ENCODE results near the gene C1QTNF9. TPM values are rescaled to one million over a fixed set of nuclear protein-coding genes. Genes with fewer than 3 reads are reported as not detected.
"Not testable (repeated sequence)": the region's sequence is repeated elsewhere in the genome, so short reads cannot be mapped to it uniquely, and the experiment has no call there.

Gene C1QTNF9
- total and polyA plus RNA-seq, 2 of the 4 experiments (the other 2 are of a cell fraction), result 0.18 to 0.21 TPM

- H3K18ac ChIP-seq (ENCODE audit: low read depth, low read length); H3K4me1 ChIP-seq (ENCODE audit: control insufficient read depth, insufficient read depth, low read length); H2AFZ ChIP-seq (replicated peaks; ENCODE audit: low read length, poor library complexity); H3K23ac ChIP-seq (ENCODE audit: low read depth, low read length); intact Hi-C loops (cut with micrococcal nuclease); BruUV-seq (replicated peaks); H2BK20ac ChIP-seq (ENCODE audit: low read depth, low read length); H3K4me2 ChIP-seq (ENCODE audit: low read depth, low read length); H2AK5ac ChIP-seq (ENCODE audit: low read depth, low read length); H2BK5ac ChIP-seq (ENCODE audit: low read depth, low read length, poor library complexity, severe bottlenecking); POLR2A ChIA-PET (ENCODE audit: unreplicated experiment); H4K91ac ChIP-seq (ENCODE audit: insufficient read depth, low read depth, low read length); H4K5ac ChIP-seq (ENCODE audit: low read depth, low read length); H3K4ac ChIP-seq (ENCODE audit: low read depth, low read length); H3K27me3 ChIP-seq (ENCODE audit: control insufficient read depth, insufficient read depth, low read length); dilution Hi-C loops (cut with HindIII; ENCODE audit: low sequenced_read_pairs, unreplicated experiment); in situ Hi-C loops (cut with MboI; ENCODE audit: low sequenced_read_pairs); DNase-seq; H3K9ac ChIP-seq (ENCODE audit: low read depth, low read length); H4K20me1 ChIP-seq (ENCODE audit: insufficient read depth, low read length); H2BK120ac ChIP-seq (ENCODE audit: low read depth, low read length); H3K36me3 ChIP-seq (ENCODE audit: control insufficient read depth, insufficient read depth, low read length); H3K4me3 ChIP-seq (ENCODE audit: insufficient read depth, low read depth, low read length); H3K14ac ChIP-seq (replicated peaks; ENCODE audit: low read depth, low read length); H3K27ac ChIP-seq (ENCODE audit: insufficient read depth, low read length); H3K9me1 ChIP-seq (ENCODE audit: insufficient read depth, low read length); H4K8ac ChIP-seq (ENCODE audit: low read depth in 2 of 2, low read length in 2 of 2); ATAC-seq (ENCODE audit: low read depth); H3K9me3 ChIP-seq (ENCODE audit: control insufficient read depth, insufficient read depth, low read length); H2BK15ac ChIP-seq (ENCODE audit: low read depth, low read length); CTCF ChIA-PET; H2AK9ac ChIP-seq (replicated peaks; ENCODE audit: low read depth, low read length, poor library complexity); H3K79me1 ChIP-seq (ENCODE audit: low read depth in 1 of 2, low read length in 2 of 2); H3K56ac ChIP-seq (ENCODE audit: extremely low read depth, insufficient read depth, low read length): not testable (repeated sequence)
- no CpG with 5 or more reads among the region's 3 CpGs for WGBS, 2 experiments (ENCODE audit: extremely low coverage in 2 of 2, insufficient read length in 1 of 2)
Observed at GRCh38 chr13:24349778-24350664, 40.6 kb downstream of the C1QTNF9 start.

All from IMR-90 (cell line).